HG03095 (cell line): Measurements from ENCODE around the gene P3H3.

Experiments
- ATAC-seq: cut with Tn5 transposase; IDR thresholded peaks from one replicate; pipeline ENCODE4 v1.9.1; 2021; ENCODE audit warnings: moderate library complexity; ENCODE audit not compliant: unreplicated experiment

Gene P3H3

GRCh38 chr12:6796576-6796975 lies 31.6 kb upstream of the P3H3 start:
- ATAC-seq, result no peak

DNA sequence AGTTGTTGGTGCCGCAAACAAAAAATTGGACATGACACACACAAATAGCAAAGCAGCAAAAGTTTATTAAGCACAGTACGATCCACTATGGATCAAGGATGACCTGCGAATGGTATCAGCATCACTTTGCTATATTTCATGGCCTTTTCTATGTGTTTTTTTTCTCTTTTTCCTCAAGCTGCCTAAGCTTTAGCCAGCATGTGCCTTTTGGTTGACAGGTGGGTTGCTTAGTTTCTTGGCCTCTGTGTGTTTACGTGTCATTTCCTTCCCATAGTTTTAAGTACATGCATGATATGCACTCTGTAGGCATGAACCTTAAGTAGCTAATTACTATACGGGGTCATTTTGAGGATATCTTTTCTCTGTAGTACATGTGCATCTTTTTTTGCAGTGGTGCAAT lies 29.1 kb upstream of the P3H3 start:
- no peak for ATAC-seq

DNA sequence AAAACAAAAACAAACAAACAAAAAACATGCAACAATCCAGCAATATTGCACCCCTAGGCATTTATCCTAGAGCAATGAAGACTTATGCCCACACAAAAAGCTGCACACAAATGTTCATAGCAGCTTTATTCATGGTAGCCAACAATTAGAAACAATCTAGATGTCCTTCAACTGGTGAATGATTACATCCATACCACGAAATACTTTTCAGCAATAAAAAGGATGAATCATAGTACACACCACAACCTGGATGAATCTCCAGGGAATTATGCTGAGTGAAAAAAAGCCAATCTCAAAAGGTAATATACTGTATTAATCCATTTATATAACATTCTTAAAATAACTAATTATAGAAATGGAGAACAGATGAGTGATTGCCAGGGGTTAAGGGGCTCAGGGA lies 21.0 kb upstream of the P3H3 start:
- no peak for ATAC-seq

- no peak for ATAC-seq
Measured at GRCh38 chr12:6809056-6809455, 19.2 kb upstream of the P3H3 start.

- ATAC-seq, result no peak
Measured at GRCh38 chr12:6810758-6811157, 17.4 kb upstream of the P3H3 start.

DNA sequence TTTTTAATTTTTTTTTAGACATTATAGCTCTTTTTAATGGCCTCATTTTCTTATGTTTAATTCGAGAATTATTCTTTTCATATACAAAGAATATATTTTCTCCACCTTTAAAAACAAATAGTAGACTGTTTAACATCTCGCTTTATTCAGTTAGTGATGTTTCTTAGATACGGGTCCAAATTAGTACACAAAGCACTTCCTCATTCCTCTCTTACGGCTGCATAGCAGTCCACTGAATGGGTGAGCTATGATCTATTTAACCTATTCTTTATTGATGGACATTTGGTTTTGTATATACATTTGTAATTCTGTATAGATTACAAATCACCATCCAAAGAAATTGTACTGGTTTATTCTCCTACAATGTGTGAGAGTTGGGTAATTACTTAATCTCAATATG lies 14.8 kb upstream of the P3H3 start:
- ATAC-seq, result no peak

DNA sequence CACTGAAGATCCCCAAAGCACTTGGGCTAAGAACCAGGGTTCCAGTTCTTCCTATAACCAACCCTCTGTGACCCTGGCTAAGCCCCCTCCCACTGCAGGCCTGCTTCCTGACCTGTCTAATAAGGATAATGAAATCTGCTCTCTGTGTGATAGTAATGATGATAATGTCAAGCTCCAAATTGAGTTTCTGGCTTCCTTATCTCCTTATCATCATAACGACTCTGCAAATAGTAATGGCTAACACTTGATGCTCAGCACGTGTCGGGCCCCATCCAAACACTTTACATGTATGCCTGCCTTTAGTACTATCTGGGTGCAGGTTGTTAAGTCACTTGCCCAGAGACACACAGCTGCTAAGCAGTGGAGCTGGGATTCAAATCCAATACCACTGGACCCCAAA lies 11.6 kb upstream of the P3H3 start:
- ATAC-seq, result no peak

GRCh38 chr12:6817098-6817497 lies 11.1 kb upstream of the P3H3 start:
- no peak for ATAC-seq

GRCh38 chr12:6817662-6818157 lies 10.5 kb upstream of the P3H3 start:
- no peak for ATAC-seq

- ATAC-seq, result no peak
Measured at GRCh38 chr12:6818222-6818621, 10.0 kb upstream of the P3H3 start.

DNA sequence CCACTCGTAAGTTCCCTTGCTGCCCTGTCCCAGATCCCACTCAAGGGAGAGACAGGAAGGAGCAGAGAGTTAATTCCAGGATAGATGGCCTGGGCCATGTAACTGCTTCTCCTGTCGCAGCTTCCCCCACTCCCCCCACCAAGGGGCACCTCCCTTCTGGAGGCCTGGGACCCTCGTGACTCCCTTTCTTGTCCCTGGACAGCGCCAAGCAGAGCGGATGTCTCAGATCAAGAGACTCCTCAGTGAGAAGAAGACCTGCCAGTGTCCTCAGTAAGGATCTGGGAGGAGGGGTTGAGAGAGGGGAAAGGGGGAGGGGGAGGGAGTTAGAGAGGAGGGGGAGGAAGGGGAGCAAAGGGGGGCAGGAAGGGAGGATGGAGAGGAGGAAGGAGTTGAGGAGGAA lies 9.6 kb upstream of the P3H3 start:
- ATAC-seq, result no peak

DNA sequence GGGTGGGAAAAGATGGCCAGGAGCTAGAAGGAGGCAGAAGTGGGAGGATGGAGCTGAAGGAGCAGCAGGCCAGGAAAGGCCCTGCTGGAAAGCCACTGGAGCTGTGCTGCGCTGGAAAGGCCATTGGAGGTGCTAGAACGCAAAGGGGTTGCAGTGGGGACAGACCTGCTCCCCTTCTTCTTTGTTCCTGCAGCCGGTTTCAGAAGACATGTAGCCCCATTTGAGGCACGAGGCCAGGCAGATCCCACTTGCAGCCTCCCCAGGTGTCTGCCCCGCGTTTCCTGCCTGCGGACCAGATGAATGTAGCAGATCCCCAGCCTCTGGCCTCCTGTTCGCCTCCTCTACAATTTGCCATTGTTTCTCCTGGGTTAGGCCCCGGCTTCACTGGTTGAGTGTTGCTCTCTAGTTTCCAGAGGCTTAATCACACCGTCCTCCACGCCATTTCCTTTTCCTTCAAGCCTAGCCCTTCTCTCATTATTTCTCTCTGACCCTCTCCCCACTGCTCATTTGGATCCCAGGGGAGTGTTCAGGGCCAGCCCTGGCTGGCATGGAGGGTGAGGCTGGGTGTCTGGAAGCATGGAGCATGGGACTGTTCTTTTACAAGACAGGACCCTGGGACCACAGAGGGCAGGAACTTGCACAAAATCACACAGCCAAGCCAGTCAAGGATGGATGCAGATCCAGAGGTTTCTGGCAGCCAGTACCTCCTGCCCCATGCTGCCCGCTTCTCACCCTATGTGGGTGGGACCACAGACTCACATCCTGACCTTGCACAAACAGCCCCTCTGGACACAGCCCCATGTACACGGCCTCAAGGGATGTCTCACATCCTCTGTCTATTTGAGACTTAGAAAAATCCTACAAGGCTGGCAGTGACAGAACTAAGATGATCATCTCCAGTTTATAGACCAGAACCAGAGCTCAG lies 8.8 kb upstream of the P3H3 start:
- no peak for ATAC-seq

- ATAC-seq, result no peak
Measured at GRCh38 chr12:6820166-6820565, 8.0 kb upstream of the P3H3 start.

DNA sequence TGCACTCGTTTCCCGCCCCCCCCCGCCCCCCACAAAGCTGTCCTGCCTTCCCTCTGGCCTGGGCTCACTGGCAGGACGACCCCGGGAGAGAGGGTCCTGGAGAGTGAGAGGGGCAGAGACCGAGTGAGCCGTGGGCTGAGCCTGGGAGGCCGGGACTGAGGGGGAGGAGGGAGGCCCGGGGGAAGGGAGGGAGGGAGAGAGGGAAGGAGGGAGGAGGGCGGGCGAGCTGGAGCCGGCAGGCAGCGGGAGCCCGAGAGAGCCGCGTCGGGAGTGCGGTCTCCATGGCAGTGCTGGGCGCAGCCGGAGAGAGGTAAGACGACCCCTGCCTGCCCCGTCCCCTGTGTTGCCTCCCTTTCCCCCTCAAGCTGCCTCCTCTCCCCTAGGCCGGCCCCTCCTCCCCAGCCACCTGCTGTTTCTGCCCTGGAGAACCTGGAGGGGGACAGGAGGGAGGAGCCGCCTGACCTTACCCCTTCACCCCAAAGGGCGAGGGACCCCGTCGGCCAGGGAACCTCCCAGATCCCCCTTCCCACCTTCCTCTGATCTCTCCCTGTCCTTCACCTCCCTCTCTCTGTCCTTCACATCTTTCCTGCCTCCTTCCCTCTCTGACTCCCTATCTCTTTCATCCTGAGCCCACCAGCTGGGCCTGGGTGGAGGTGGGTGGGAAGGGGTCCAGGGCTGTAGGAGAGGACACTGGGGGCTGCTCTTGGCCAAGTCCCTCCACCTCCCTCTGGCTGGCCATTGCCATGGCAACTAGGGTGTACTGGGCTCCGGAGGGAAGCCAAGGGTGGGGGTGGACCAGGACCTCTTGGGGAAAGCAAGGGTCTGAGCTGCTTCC lies 6.4 kb upstream of the P3H3 start, which contains the start of gene GPR162:
TSS of gene GPR162 (plus strand) at position 231 of the 835 bp plus-strand sequence. CDS start 2,078 bp downstream, outside the sequence.
- ATAC-seq, result no peak

DNA sequence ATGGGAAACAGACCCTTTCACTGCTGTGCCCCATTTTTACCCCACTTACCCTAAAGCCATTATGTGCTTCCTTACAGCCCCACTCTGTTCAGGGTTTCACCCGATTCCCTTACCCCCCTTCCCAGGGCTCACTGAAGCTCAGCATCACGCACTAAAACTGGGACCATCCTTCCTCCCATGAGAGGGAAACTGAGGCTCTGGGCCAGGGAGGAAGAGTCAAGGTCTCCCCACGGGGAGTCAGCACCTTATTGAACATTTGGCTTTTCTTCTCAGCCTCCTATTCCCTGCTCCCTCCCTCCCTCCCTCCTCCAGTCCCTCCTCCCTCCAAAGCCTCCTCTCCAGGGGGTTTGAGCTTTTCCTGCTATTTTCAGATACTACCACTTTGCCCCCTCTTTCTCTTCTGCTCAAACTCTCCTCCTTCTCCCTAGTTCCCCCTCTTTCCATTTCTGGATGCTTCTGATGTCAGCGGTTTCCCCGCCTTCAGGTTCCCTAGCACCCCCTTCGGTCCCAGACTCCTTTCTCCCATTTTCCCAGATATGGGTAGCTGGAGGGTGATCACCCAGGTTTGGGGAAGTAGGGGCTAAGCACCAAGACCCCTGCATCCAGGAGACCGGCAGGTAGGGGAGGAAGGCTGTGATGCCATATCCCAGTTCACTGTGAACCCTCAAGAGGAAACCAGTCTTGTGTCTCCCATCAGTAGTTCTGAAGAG lies 5.6 kb upstream of the P3H3 start:
- ATAC-seq, result no peak

DNA sequence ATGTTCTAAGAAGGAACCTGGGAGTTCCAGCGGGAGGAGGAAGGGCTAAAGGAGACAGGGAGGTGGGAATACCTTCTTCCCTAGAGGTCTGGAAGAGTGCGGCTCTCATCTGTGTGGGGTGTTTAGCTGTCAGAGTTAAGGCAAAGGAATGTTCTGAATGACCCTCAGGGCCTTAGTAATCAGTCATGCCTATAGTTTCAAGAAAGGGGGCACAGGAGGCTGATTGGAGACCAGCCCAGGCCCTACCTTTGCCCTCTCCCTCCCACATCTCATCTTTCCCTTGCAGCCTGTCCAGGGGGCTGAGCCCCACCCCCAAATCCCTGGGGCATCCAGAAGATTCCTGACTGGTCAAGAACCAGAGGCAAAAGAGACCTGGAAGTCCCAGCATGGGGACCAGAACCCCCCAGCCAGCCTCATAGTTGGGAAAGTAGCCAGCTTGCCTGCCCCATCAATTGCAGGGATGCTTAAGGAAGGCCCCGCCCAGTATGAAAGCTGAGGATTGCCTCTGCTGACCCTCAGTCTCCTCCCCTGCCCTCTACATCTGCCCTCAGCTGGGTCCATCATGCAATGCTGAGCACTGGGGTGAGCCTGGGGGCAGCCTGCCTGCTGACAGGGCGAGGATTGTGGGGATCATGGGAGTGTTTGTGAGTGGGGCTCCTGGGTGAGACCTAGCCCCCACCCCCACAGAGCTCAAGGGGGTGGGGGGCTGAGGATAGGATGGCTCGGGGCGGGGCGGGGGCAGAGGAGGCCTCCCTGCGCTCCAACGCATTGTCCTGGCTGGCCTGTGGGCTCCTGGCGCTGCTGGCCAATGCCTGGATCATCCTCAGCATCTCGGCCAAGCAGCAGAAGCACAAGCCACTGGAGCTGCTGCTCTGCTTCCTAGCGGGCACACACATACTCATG lies 4.8 kb upstream of the P3H3 start:
- no peak for ATAC-seq

GRCh38 chr12:6824085-6824775 lies 4.0 kb upstream of the P3H3 start:
- no peak for ATAC-seq

DNA sequence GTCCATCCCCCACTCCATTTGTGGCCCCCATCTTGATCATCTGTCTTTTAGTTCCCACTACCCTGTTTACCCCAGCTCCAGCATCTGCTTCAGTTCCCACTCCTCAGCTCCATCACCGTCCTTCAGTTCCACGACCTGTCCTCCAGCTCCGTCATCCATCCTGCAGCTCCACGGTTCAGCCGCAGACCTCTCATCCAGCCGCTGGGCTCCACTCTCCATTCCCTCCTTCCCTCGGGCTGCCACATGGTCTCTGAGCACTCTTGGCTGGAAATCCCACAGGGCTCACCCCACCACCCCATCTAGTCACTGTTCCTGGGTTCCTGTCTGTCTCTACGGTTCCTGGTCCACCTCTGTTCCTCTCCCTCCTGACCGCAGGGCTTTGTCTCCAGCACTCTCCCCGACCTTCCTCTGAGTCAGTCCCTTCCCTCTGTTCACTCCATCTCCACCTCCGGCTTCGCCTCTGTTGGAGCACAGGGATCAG lies 3.3 kb upstream of the P3H3 start:
- no peak for ATAC-seq

DNA sequence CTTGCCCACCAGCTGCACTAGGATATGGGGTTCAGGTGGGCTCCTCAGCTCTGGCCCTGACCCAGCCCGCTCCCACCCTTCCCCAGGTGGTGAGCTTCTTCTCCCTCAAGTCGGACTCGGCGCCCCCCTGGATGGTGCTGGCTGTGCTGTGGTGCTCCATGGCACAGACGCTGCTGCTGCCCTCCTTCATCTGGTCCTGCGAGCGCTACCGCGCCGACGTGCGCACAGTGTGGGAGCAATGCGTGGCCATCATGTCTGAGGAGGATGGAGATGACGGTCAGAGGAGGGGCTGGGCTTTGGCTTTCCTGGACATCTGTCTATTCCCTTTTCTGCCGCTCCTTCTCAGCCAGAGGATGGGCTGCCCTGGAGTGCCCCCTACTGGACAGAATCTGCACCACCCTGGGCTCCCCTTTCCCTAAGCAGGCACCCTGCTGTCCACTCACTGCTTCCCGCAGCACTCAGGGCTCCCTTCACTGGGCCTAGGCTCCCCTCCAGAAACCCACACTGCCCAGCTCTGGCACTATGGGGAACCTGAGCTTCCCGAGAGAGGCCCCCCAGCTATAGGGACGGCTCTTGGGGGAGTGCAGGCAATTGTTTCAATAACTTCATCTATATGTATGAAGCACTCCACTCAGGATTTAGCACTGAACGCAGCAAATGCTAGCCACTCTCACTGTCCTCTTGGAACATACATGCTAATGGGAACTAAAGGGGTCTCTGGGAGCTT lies 2.6 kb upstream of the P3H3 start:
- ATAC-seq, result no peak
